ENCODE measurements around the gene GNA14.

- TF ChIP-seq CTCF (IDR thresholded peaks at IDR 0.05; ENCODE audit: low read depth, low read length) (no peak), EZH2phosphoT487 (IDR thresholded peaks at IDR 0.05; ENCODE audit: low read depth) (no peak)
Observed at GRCh38 chr9:77512876-77513275, 135.2 kb downstream of the GNA14 start.
